Measurements from ENCODE around the gene ORAI2. TPM values are rescaled to one million over a fixed set of nuclear protein-coding genes. Genes with fewer than 3 reads are reported as not detected.
"Not testable (repeated sequence)": the region's sequence is repeated elsewhere in the genome, so short reads cannot be mapped to it uniquely, and the experiment has no call there.

ORAI2 gene
- total RNA-seq, 1 donor from 2014 or later = 47.8 TPM

DNA sequence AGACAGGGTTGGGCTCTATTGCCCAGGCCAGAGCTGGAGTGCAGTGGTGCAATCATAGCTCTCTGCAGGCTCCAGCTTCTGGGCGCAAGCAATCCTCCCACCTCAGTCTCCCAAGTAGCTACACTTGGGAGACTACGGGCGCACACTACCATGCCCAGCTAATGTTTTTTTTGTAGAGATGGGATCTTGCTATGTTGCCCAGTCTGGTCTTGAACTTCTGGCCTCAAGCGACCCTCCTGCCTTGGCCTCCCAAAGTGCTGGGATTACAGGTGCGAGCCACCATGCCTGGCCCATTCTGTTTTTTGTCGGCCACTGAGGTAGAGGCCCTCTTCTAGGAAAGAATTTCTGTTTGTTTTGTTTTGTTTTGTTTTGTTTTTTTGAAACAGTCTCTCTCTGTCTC is 19.1 kb downstream of the ORAI2 start:
- Mint-ChIP-seq H3K9me3 (ENCODE audit: unreplicated experiment) (no peaks in the 10 kb centered on the region), H3K27me3 (ENCODE audit: unreplicated experiment) (no peaks in the 10 kb centered on the region), H3K4me1 (ENCODE audit: unreplicated experiment) (peaks cover 2% of the 10 kb centered on the region), H3K4me3 (ENCODE audit: unreplicated experiment) (no peak overlapping the region), H3K36me3 (ENCODE audit: unreplicated experiment) (peaks cover 4% of the 10 kb centered on the region), H3K27ac (ENCODE audit: unreplicated experiment) (no peak overlapping the region)
- TF ChIP-seq, protein P1, sequence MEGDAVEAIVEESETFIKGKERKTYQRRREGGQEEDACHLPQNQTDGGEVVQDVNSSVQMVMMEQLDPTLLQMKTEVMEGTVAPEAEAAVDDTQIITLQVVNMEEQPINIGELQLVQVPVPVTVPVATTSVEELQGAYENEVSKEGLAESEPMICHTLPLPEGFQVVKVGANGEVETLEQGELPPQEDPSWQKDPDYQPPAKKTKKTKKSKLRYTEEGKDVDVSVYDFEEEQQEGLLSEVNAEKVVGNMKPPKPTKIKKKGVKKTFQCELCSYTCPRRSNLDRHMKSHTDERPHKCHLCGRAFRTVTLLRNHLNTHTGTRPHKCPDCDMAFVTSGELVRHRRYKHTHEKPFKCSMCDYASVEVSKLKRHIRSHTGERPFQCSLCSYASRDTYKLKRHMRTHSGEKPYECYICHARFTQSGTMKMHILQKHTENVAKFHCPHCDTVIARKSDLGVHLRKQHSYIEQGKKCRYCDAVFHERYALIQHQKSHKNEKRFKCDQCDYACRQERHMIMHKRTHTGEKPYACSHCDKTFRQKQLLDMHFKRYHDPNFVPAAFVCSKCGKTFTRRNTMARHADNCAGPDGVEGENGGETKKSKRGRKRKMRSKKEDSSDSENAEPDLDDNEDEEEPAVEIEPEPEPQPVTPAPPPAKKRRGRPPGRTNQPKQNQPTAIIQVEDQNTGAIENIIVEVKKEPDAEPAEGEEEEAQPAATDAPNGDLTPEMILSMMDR (IDR thresholded peaks at IDR 0.05) = no peak
- DNase-seq (ENCODE audit: extremely low spot score, unreplicated experiment) = no peak

DNA sequence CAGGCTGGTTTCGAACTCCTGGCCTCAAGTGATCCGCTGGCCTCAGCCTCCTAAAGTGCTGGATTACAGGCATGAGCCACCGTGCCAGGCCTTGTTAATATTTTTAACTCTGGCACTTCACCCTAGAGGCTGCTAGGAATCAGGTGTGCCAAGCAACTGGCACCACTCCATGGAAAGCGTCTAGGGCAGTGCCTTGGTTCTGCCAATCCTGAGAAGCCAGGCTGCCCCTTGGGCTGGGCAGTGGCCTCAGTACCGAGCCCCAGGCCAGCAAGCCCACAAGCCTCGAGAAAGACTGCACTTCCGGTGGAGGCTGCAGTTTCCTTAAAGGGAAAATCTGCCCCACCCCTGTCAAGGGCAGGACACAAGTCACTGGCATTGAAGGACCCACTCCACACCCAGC is 19.9 kb downstream of the ORAI2 start:
- no peak overlapping the region for H3K27ac Mint-ChIP-seq (ENCODE audit: unreplicated experiment)

DNA sequence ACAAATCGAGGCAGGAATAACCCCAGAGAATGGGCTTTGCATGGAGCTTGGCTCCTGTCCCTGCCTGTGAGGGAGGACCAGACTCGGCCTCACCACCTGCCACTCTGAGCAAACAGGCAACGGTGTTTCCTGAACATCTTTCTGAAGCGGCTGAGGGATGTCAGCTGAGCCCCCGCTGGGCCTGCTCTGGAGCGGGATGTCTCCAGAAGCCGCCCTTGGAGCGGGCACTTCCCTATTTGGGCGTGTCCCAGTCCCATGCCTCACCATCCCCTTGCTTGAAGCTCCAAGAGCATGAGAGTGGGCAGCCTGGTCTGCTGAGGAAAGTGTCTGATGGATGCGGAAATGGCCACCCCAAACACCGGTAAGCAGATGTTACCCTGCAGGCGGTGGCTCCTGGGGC is 21.1 kb downstream of the ORAI2 start:
- TF ChIP-seq, protein P1 (IDR thresholded peaks at IDR 0.05) = no peak
- no peaks in the 10 kb centered on the region for H3K27me3 Mint-ChIP-seq (ENCODE audit: unreplicated experiment)
- no peak overlapping the region for H3K27ac Mint-ChIP-seq (ENCODE audit: unreplicated experiment)
- DNase-seq (ENCODE audit: extremely low spot score, unreplicated experiment) = no peak
- peaks cover 2% of the 10 kb centered on the region for H3K36me3 Mint-ChIP-seq (ENCODE audit: unreplicated experiment)
- no peak overlapping the region for H3K4me3 Mint-ChIP-seq (ENCODE audit: unreplicated experiment)
- no peaks in the 10 kb centered on the region for H3K4me1 Mint-ChIP-seq (ENCODE audit: unreplicated experiment)
- H3K9me3 Mint-ChIP-seq (ENCODE audit: unreplicated experiment) = no peaks in the 10 kb centered on the region

More for the DNA sequence above, 19.9 kb downstream of the ORAI2 start:
- Mint-ChIP-seq H3K9me3 (ENCODE audit: unreplicated experiment) (no peaks in the 10 kb centered on the region), H3K4me3 (ENCODE audit: unreplicated experiment) (no peak overlapping the region), H3K4me1 (ENCODE audit: unreplicated experiment) (peaks cover 2% of the 10 kb centered on the region), H3K27me3 (ENCODE audit: unreplicated experiment) (no peaks in the 10 kb centered on the region), H3K36me3 (ENCODE audit: unreplicated experiment) (peaks cover 6% of the 10 kb centered on the region)
- DNase-seq (ENCODE audit: extremely low spot score, unreplicated experiment) = no peak
- TF ChIP-seq, protein P1 (IDR thresholded peaks at IDR 0.05) = no peak

DNA sequence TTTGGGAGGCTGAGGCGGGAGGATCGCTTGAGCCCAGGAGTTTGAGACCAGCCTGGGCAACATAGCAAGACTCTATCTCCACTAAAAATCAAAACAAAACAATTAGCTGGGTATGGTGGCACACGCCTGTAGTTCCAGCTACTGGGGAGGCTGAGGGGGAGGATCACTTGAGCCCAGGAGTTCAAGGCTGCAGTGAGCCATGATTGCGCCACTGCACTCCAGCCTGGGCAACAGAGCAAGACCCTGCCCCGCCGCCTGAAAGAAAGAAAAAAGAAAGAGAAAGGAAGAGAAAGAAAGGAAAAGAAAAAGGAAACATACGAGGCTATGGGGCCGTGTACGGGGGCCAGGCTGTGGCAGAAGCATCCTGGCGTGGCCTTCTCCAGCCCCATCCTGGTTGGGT is 21.6 kb downstream of the ORAI2 start:
- DNase-seq (ENCODE audit: extremely low spot score, unreplicated experiment); H3K4me1 Mint-ChIP-seq (ENCODE audit: unreplicated experiment); H3K4me3 Mint-ChIP-seq (ENCODE audit: unreplicated experiment); H3K27me3 Mint-ChIP-seq (ENCODE audit: unreplicated experiment); H3K27ac Mint-ChIP-seq (ENCODE audit: unreplicated experiment); H3K9me3 Mint-ChIP-seq (ENCODE audit: unreplicated experiment); H3K36me3 Mint-ChIP-seq (ENCODE audit: unreplicated experiment): not testable (repeated sequence)

DNA sequence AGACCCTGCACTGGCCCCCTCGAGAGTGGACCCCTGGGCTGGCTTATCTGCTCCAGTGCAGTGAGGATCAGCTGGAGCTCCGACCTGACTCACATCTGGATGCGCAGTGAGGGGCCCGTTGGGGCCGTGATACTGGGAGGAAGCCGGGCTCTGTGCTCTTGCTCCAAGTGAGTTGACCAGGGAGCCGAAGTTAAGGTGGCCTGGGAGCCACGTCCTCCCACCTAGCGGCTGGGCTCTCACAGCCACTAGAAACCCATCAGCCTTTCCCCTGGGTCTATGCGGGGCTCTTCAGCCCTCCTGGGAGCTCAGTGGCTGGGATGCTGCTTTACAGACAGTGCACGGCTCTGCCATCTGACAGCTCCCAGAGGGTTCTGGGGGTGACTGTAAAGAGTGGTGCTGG is 22.2 kb downstream of the ORAI2 start:
- Mint-ChIP-seq H3K9me3 (ENCODE audit: unreplicated experiment) (no peaks in the 10 kb centered on the region), H3K27ac (ENCODE audit: unreplicated experiment) (no peak overlapping the region), H3K27me3 (ENCODE audit: unreplicated experiment) (no peaks in the 10 kb centered on the region), H3K4me3 (ENCODE audit: unreplicated experiment) (no peak overlapping the region), H3K4me1 (ENCODE audit: unreplicated experiment) (no peaks in the 10 kb centered on the region), H3K36me3 (ENCODE audit: unreplicated experiment) (peaks cover 4% of the 10 kb centered on the region)
- TF ChIP-seq, protein P1 (IDR thresholded peaks at IDR 0.05) = no peak
- no peak for DNase-seq (ENCODE audit: extremely low spot score, unreplicated experiment)

DNA sequence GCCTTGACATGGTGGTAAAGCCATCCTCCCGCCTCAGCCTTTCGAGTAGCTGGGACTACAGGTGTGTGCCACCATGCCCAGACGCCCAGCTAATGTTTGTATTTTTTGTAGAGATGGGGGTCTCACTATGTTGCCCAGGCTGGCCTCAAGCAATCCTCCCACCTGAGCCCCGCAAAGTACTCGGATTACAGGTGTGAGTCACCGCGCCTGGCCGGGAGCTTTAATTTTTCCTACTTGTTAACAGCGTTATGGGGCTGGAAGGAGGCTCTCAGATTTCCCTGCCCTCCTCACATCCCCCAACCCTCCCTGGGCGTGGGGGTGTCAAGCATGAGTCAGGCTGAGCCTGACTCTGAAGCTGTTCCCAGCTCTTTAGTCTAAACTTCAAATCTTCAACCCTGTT is 23.0 kb downstream of the ORAI2 start:
- no peak for DNase-seq (ENCODE audit: extremely low spot score, unreplicated experiment)
- no peaks in the 10 kb centered on the region for H3K4me1 Mint-ChIP-seq (ENCODE audit: unreplicated experiment)
- no peaks in the 10 kb centered on the region for H3K27me3 Mint-ChIP-seq (ENCODE audit: unreplicated experiment)
- no peak overlapping the region for H3K27ac Mint-ChIP-seq (ENCODE audit: unreplicated experiment)
- peaks cover 4% of the 10 kb centered on the region for H3K36me3 Mint-ChIP-seq (ENCODE audit: unreplicated experiment)
- H3K9me3 Mint-ChIP-seq (ENCODE audit: unreplicated experiment) = no peaks in the 10 kb centered on the region
- no peak overlapping the region for H3K4me3 Mint-ChIP-seq (ENCODE audit: unreplicated experiment)
- TF ChIP-seq, protein P1 (IDR thresholded peaks at IDR 0.05) = no peak
